HG02623 (cell line): ENCODE data around the gene MATN4.

Source experiments
- ATAC-seq: cut with Tn5 transposase; IDR thresholded peaks from one replicate; pipeline ENCODE4 v1.9.1; 2021; ENCODE audit warnings: moderate library complexity; ENCODE audit not compliant: unreplicated experiment

MATN4 gene

GRCh38 chr20:45317826-45318225 is 9.7 kb upstream of the MATN4 start:
- ATAC-seq = no peak

- no peak for ATAC-seq
Measured at GRCh38 chr20:45316150-45317080, 8.3 kb upstream of the MATN4 start.

DNA sequence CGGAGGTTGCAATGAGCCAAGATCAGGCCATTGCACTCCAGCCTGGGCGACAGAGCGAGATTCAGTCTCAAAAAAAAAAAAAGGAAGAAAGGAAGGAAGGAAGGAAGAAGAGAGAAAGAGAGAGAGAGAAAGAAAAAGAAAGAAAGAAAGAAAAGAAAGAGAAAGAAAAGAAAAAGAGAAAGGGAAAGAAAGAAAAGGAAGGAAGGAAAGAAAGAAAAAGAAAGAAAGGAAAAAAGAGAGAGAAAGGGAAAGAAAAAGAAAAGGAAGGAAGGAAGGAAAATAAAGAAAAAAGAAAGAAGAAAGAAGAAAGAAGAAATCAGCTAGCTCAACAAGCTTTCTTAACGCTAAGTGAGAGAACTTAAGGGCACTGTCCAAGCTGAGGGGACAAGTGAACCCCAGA is 7.6 kb upstream of the MATN4 start:
- ATAC-seq = no peak

- no peak for ATAC-seq
Measured at GRCh38 chr20:45313943-45314342, 5.8 kb upstream of the MATN4 start.

GRCh38 chr20:45313065-45313695 is 5.1 kb upstream of the MATN4 start:
- ATAC-seq = no peak

GRCh38 chr20:45312241-45312640 is 4.1 kb upstream of the MATN4 start:
- ATAC-seq = no peak

DNA sequence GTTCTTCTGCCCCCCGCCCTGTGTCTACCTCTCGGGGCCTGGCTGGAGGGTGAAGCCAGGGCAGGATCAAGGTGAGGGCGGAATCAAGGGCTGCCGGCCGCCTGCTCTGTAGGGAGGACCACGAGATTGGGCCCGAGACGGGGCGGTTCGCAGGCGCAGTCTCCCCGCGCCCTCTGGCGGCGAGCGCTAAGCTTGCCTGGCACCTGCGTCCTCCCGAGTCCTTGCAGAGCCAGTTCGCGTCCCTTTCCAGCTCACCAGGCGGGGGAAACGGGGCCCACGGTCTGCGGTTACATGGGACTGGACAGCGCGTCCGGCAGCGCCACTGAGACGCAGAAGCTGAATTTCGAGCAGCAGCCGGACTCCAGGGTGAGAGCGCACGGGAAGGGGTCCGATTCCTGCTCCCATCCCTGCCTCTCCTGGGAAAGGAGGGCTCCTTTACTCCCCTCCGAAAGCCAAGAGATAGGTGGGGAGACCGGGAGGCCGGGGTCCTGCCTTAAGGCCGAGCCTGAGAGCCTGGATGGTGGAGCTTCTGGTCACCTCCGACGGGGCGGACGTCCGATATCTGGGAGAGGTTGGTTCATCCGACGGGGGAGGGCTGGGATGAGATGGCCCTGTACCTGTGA is 3.6 kb upstream of the MATN4 start:
- no peak for ATAC-seq

- ATAC-seq = no peak
Measured at GRCh38 chr20:45309075-45309474, 976 bp upstream of the MATN4 start.

DNA sequence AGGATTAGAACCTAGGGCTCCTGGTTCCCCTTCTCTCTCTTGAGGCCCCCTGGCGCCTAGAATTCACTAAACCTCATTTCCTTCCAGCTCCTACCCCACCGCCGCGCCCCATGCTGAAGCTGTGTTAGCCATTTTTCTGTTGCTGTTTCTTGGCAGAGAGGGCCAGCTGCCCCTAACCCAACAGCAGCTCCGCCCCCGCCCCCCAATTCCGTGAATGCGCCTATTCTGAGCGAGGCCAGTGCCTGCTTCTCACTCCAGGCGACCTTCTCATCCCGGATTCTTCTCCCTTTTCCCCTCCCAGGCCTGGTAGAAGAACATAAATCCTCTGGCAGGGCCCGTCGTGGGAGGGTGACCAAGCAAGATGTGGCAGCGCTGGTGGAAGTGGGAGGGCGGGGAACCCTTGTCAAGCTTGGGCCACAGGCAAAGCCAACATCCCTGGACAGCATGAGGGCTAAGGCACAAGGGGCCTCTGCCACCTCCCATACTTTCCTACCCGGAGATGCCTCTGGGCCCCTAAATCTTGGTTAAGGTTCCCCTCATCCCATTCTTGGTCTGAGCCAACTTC is 941 bp downstream of the MATN4 start:
- no peak for ATAC-seq

DNA sequence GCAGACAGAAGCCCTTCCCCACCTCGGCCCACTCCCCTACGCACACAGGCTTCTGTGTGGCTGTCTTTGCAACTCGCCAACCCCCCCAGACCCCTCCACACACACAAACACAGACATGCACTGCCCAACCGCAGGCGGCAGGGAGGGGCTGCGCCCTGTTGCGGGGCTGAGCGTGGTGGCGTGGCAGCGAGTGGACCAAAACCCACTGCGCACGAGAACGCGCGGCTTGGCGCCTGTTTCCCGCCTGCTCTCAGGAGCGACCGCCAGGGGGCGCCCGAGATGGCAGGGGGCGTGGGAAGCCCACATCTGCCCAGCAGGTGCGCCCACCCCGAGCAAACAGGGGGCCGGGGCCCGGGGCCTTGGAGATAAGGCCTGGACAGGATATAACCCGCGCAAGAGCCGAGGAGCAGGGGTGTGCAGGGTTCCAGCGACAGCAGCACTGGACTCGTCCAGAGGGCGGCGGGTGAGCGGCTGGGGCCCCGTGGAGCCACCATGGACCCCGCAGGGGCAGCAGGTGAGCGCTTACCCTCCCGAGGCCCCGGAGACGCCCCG is 1.6 kb downstream of the MATN4 start, which contains the start of gene RBPJL:
TSS of gene RBPJL (plus strand) at position 410 of the 552 bp plus-strand sequence. CDS start at position 493, 83 bp downstream.
- no peak for ATAC-seq

GRCh38 chr20:45305262-45305661 is 2.8 kb downstream of the MATN4 start:
- ATAC-seq = no peak

DNA sequence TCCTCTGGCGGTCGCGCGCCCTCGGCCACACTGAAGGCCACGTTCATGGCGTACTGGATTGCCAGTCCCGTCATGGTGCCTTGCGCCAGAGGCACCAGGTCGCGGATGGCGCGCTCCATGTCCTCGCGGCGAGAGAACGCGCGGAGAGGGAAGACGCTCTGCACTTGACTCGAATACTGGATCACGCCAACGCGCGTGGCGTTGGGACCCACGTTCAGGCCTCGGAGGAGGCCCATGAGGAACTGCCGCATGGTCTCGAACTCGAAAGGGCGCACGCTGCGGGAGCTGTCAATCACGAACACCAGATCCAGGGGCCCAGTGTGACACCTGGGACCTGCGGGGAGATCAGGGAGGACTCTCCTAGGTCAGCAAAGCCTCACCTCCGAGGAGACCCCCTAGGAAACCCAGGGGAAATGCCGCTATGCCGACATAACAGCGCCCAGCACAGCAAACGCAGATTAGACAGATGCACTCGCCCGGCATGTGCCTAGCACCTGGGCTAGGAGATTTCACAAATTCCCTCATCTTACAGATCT is 3.6 kb downstream of the MATN4 start:
- no peak for ATAC-seq

DNA sequence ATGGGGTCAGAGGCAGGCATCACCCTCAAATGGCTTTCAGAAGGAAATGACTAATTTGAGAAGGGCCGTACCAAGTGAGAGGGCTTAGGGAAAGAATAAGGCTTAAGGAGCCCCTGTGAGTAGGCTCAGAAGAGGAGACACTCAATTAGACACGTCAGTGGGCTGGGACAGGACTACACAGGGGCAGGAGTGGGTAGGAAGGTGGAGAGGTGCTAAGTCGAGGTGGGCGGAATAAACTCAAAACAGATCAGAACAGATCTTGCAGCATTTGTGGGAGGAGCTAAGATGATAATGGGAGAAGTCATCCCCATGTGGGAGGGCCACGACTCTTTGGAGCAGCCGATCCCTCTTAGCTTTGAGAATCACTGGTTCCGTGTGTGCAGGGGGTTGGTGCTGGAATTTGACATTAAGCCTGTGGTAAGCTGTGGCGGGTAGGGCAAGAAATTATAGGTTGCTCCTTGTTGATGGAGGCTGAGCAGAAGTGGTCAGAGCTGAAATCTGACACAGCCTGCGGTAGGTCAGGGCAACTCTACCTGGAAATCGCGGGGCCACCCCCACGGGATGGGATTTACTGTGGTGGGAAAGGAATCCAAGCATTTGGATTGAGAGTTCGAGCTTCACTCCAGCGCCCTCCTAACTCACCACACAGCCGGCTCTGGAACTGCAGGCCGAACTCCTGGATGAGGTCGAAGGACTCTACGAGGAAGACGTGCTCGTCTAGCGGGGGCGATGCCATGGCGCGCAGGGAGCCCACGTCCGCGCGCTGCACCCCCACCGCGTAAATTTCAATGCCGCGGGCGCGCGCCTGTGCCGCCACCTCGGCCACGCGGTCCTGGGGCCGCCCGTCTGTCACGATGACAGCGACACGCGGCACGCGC is 4.3 kb downstream of the MATN4 start:
- ATAC-seq = no peak

DNA sequence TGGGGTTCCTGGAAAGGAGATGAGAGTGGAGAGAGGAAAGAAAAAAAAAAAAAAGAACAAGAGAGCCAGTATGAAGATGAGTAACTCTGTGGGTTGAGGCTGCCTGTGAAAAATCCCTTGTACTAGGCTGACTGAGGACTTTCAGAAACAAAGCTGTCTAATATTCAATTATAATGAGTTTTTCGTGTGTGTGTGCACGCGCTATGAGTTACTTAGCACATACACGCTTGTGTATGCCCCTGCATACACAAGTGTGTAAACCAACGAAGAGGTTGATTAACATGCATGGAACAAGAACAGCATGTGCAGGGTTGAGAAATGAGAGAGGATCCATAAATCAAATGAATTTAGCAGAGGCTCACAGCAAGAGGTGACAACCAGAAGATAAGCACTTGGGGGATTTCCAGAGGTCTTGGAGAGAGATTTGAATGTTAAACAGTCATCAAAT is 6.3 kb downstream of the MATN4 start:
- no peak for ATAC-seq

GRCh38 chr20:45300961-45301360 is 7.1 kb downstream of the MATN4 start:
- no peak for ATAC-seq

DNA sequence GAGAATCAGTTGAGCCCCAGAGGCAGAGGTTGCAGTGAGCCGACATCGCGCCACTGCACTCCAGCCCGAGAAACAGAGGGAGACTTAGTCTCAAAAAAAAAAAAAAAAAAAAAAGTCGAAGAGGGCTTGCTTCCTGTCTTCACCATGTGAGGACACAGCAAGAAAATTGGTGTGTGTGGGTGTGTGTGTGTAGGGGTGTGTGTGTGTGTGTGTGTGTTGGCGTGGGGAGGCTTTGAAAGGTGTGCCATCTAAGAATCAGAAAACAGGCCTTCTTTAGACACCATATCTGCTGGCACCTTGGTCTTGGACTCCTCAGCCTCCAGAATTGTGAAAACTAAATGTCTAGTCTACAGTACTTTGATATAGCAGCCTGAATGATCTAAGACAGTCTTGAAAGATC is 8.3 kb downstream of the MATN4 start:
- ATAC-seq = no peak

DNA sequence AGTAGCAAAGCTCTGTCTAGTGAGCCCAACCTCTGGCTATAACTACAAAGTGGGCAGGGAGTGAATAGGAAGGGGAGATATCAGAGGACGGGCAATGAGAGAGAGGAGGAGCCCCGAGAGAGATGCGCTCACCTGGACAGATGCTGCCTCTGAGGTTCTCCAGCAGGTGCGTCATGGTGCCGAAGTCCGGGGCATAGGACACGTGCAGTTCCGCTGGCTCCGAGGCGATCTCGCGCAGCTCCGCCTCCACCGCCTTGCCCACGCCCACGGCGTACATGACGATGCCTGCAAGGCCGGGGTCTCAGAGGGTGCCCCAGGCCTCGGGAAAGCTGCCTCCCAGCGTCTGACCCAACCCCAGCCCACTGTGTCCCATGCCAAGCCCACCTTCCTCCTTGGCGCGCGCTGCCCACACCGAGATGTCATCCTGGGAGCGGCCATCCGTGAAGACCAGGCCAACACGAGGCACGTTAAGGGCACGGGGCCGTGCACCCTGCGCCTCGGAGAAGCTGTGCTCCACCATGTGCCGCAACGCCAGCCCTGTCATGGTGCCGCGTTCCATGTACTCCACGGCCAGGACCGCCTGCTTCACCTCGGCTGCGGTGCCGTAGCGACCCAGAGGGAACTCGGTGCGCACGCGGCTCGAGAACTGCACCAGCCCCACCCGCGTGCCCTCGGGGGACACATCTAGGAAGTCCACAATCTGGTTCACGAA is 10.2 kb downstream of the MATN4 start:
- no peak for ATAC-seq

- ATAC-seq = no peak
Measured at GRCh38 chr20:45294659-45295058, 13.4 kb downstream of the MATN4 start.

DNA sequence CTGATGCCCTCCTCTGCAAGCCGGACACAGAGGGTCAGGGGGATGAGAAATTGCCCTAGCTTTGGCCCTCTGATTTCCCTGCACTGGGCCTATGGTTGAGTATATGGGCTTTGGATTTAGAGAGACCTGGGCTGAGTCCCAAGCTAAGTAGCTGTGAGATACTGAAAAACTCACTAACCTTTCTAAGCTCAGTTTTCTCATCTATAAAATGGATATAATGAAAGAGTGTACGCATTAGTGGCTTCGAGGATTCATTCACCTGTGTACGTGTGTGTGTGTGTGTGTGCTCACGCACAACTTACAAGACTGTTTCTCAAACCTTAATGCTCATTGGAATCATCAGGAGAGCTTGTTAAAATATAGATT is 14.1 kb downstream of the MATN4 start:
- ATAC-seq = no peak
